MM.1S (cell line): ENCODE results near the gene LMNTD2.

Experiments used
- DNase-seq: peaks from one replicate; pipeline ENCODE4 v3.0.0-alpha.2; 2015
- H2AFZ ChIP-seq: fragments of 300-600 bp; sonication (generic); 2 replicates; pipeline ENCODE4 v1.6.0; 2016; ENCODE audit warnings: antibody characterized with exemption, low read length
- H3F3A ChIP-seq: fragments of 300-600 bp; sonication (generic); 2 replicates; pipeline ENCODE4 v1.6.1; 2016; ENCODE audit warnings: mild to moderate bottlenecking, antibody characterized with exemption, low read length, moderate library complexity, mixed read lengths; ENCODE audit not compliant: insufficient read depth
- H3K27ac ChIP-seq: fragments of 300-600 bp; sonication (generic); 2 replicates; pipeline ENCODE4 v1.5.1; 2016; ENCODE audit warnings: mild to moderate bottlenecking, low read length
- H3K27me3 ChIP-seq: fragments of 300-600 bp; sonication (generic); replicated peaks from 2 replicates; pipeline ENCODE4 v1.6.0; 2016; ENCODE audit warnings: low read length; ENCODE audit not compliant: insufficient read depth
- H3K36me3 ChIP-seq: fragments of 300-600 bp; sonication (generic); replicated peaks from 2 replicates; pipeline ENCODE4 v1.6.1; 2016; ENCODE audit warnings: mild to moderate bottlenecking, low read length, mixed read lengths; ENCODE audit not compliant: insufficient read depth
- H3K4me1 ChIP-seq: fragments of 300-600 bp; sonication (generic); 2 replicates; pipeline ENCODE4 v1.6.1; 2016; ENCODE audit warnings: low read length, mixed read lengths
- H3K4me2 ChIP-seq: fragments of 300-600 bp; sonication (generic); 2 replicates; pipeline ENCODE4 v1.6.0; 2016; ENCODE audit warnings: low read depth, low read length
- H3K4me3 ChIP-seq: fragments of 300-600 bp; sonication (generic); 2 replicates; pipeline ENCODE4 v1.5.1; 2016; ENCODE audit warnings: low read length, mixed read lengths
- H3K79me2 ChIP-seq: fragments of 300-600 bp; sonication (generic); 2 replicates; pipeline ENCODE4 v1.6.1; 2016; ENCODE audit warnings: mixed run types, low read length, mixed read lengths
- H3K9ac ChIP-seq: fragments of 300-600 bp; sonication (generic); 2 replicates; pipeline ENCODE4 v1.6.1; 2016; ENCODE audit warnings: low read length, mixed read lengths
- H3K9me2 ChIP-seq: fragments of 300-600 bp; sonication (generic); replicated peaks from 2 replicates; pipeline ENCODE4 v1.6.1; 2016; ENCODE audit warnings: mild to moderate bottlenecking, low read length, mixed read lengths; ENCODE audit not compliant: insufficient read depth
- H3K9me3 ChIP-seq: fragments of 300-600 bp; sonication (generic); replicated peaks from 2 replicates; pipeline ENCODE4 v1.6.1; 2016; ENCODE audit warnings: mild to moderate bottlenecking, low read length, mixed read lengths; ENCODE audit not compliant: insufficient read depth
- H4K20me1 ChIP-seq: fragments of 300-600 bp; sonication (generic); 2 replicates; pipeline ENCODE4 v1.6.1; 2016; ENCODE audit warnings: mild to moderate bottlenecking, low read length, moderate library complexity, mixed read lengths; ENCODE audit not compliant: insufficient read depth
- EZH2 ChIP-seq: fragments of 300-600 bp; sonication (generic); optimal IDR thresholded peaks from 2 replicates; pipeline ENCODE3; 2017; ENCODE audit warnings: low read depth, mild to moderate bottlenecking, antibody characterized with exemption, low read length, mixed read lengths
- EZH2phosphoT487 ChIP-seq: fragments of 300-600 bp; sonication (generic); IDR thresholded peaks from 2 replicates; pipeline ENCODE4 v1.6.1; 2018; ENCODE audit warnings: antibody characterized with exemption, low read length
- TF ChIP-seq, protein P1 (sequence below): fragments of 300-600 bp; sonication (generic); IDR thresholded peaks from 2 replicates; pipeline ENCODE4 v1.5.1; 2016; ENCODE audit warnings: antibody characterized with exemption, low read length, mixed read lengths

LMNTD2 gene

GRCh38 chr11:561148-562003 is 838 bp upstream of the LMNTD2 start:
- H3K9ac ChIP-seq = peak overlapping the region; percentile 57; the same call in 1 of the 2 replicates
- H2AFZ ChIP-seq = peak overlapping the region; percentile 59; the same call in 1 of the 2 replicates
- H3K4me1 ChIP-seq = peaks cover 6% of the 10 kb centered on the region
- no peaks in the 10 kb centered on the region for H3K9me2 ChIP-seq
- H3K79me2 ChIP-seq = peaks cover 15% of the 10 kb centered on the region
- H3K27me3 ChIP-seq = peaks cover 17% of the 10 kb centered on the region
- H3K9me3 ChIP-seq = no peaks in the 10 kb centered on the region
- H3K4me3 ChIP-seq = peak overlapping the region; percentile 77
- peaks cover 6% of the 10 kb centered on the region; the same call in 1 of the 2 replicates for H3F3A ChIP-seq
- no peaks in the 10 kb centered on the region for H3K36me3 ChIP-seq
- TF ChIP-seq, protein P1, sequence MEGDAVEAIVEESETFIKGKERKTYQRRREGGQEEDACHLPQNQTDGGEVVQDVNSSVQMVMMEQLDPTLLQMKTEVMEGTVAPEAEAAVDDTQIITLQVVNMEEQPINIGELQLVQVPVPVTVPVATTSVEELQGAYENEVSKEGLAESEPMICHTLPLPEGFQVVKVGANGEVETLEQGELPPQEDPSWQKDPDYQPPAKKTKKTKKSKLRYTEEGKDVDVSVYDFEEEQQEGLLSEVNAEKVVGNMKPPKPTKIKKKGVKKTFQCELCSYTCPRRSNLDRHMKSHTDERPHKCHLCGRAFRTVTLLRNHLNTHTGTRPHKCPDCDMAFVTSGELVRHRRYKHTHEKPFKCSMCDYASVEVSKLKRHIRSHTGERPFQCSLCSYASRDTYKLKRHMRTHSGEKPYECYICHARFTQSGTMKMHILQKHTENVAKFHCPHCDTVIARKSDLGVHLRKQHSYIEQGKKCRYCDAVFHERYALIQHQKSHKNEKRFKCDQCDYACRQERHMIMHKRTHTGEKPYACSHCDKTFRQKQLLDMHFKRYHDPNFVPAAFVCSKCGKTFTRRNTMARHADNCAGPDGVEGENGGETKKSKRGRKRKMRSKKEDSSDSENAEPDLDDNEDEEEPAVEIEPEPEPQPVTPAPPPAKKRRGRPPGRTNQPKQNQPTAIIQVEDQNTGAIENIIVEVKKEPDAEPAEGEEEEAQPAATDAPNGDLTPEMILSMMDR = no peak
- TF ChIP-seq EZH2 (no peak), EZH2phosphoT487 (no peak)
- H3K4me2 ChIP-seq = peak overlapping the region; percentile 77
- H3K27ac ChIP-seq = no peak overlapping the region
- DNase-seq = peak; percentile 17
- H4K20me1 ChIP-seq = no peaks in the 10 kb centered on the region

GRCh38 chr11:559712-560304 is 730 bp downstream of the LMNTD2 start:
- TF ChIP-seq EZH2phosphoT487 (no peak), EZH2 (no peak)
- TF ChIP-seq, protein P1 = no peak
- H3K27ac ChIP-seq = no peak overlapping the region
- peaks cover 15% of the 10 kb centered on the region for H3K79me2 ChIP-seq
- peak overlapping the region; percentile 78; the same call in 1 of the 2 replicates for H3K9ac ChIP-seq
- no peaks in the 10 kb centered on the region for H4K20me1 ChIP-seq
- peak overlapping the region; percentile 84 for H3K4me3 ChIP-seq
- peaks cover 6% of the 10 kb centered on the region for H3K4me1 ChIP-seq
- peak overlapping the region; percentile 71 for H2AFZ ChIP-seq
- no peak for DNase-seq
- H3K36me3 ChIP-seq = no peaks in the 10 kb centered on the region
- no peaks in the 10 kb centered on the region for H3K9me3 ChIP-seq
- peak overlapping the region; percentile 98 for H3K4me2 ChIP-seq
- H3K9me2 ChIP-seq = no peaks in the 10 kb centered on the region
- H3K27me3 ChIP-seq = peaks cover 28% of the 10 kb centered on the region
- no peaks in the 10 kb centered on the region for H3F3A ChIP-seq

DNA sequence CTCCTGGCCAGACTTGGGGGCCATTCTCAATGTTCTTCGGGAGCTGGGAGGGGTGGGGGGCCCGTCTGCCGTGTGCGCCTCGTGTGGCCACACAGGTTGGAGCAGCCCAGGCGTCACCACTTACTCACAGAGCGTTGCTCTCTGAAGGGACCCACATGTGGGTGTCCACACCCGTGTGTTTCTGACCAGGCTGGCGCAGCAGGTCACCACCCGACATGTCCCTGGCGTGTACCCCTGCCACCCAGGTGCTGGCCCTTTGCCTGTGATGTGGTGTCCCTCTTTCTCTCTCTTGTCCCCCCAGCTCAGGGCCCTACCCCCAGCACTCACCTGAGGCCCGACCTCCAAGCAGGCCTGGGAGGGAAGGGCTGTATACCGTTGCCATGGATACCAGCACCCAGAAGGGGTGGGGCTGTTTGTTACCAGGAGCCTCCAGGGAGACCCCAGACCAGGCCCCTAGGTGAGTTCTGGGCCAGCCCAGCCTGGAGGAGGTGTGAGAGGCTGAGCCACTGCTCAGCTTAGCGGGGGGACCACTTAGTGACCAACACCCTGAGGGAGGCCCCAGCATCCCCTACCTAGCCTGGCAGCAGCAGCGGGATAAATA is 1.4 kb downstream of the LMNTD2 start:
- Histone ChIP-seq H2AFZ (no peak overlapping the region), H3K36me3 (no peaks in the 10 kb centered on the region), H3K27ac (no peak overlapping the region), H3K4me3 (no peak overlapping the region), H3F3A (no peaks in the 10 kb centered on the region), H3K9me3 (no peaks in the 10 kb centered on the region), H3K9ac (no peak overlapping the region), H3K79me2 (peaks cover 15% of the 10 kb centered on the region), H3K27me3 (peaks cover 28% of the 10 kb centered on the region), H3K9me2 (no peaks in the 10 kb centered on the region), H3K4me2 (no peak overlapping the region), H4K20me1 (no peaks in the 10 kb centered on the region), H3K4me1 (peaks cover 6% of the 10 kb centered on the region)
- DNase-seq = peak; percentile 1
- TF ChIP-seq, protein P1 = 0 out of 2 replicates have a peak, but pooled peaks have one; percentile 5
- TF ChIP-seq EZH2phosphoT487 = no peak
